Mucosa of rectum (tissue), 2 donors: ENCODE results near the gene DLGAP1.

Experiments
- H3K27ac ChIP-seq, 2 donors: one replicate each; pipeline ENCODE4 v1.7.0; 2013; ENCODE audit warnings: inconsistent platforms in 2 of 2, low read depth in 2 of 2, low read length in 2 of 2
- H3K27me3 ChIP-seq, 2 donors: one replicate each; pipeline ENCODE4 v1.7.0; 2013; ENCODE audit warnings: low read length in 2 of 2; ENCODE audit not compliant: control insufficient read depth in 2 of 2, insufficient read depth in 2 of 2
- H3K36me3 ChIP-seq, 2 donors: one replicate each; pipeline ENCODE4 v1.7.0; 2013; ENCODE audit warnings: low read length in 2 of 2; ENCODE audit not compliant: control insufficient read depth in 2 of 2, insufficient read depth in 2 of 2
- H3K4me1 ChIP-seq, 2 donors: one replicate each; pipeline ENCODE4 v1.7.0; 2013; ENCODE audit warnings: low read length in 2 of 2, mild to moderate bottlenecking in 1 of 2; ENCODE audit not compliant: control insufficient read depth in 2 of 2, insufficient read depth in 2 of 2
- H3K4me3 ChIP-seq, 2 donors: one replicate each; pipeline ENCODE4 v1.7.0; 2013; ENCODE audit warnings: low read length in 2 of 2
- H3K9ac ChIP-seq, 2 donors: one replicate each; pipeline ENCODE4 v1.7.0; 2013; ENCODE audit warnings: low read length in 2 of 2, low read depth in 1 of 2, mild to moderate bottlenecking in 1 of 2
- H3K9me3 ChIP-seq, 2 donors: one replicate each; pipeline ENCODE4 v1.7.0; 2013; ENCODE audit warnings: low read length in 2 of 2; ENCODE audit not compliant: control insufficient read depth in 2 of 2
- donor health status: healthy.
- donor health status: Normal muscosa, but diverticular disease.

DLGAP1 gene

GRCh38 chr18:4394700-4395099 is 60.4 kb downstream of the DLGAP1 start:
- H3K4me3 ChIP-seq: no peak overlapping the region
- H3K4me1 ChIP-seq: no peaks in the 10 kb centered on the region
- no peak overlapping the region for H3K27ac ChIP-seq
- H3K9ac ChIP-seq: no peak overlapping the region
- no peaks in the 10 kb centered on the region for H3K27me3 ChIP-seq
- no peaks in the 10 kb centered on the region for H3K36me3 ChIP-seq
- H3K9me3 ChIP-seq: no peaks in the 10 kb centered on the region

- Histone ChIP-seq H3K4me3 (no peak overlapping the region), H3K27ac (no peak overlapping the region), H3K36me3 (no peaks in the 10 kb centered on the region), H3K4me1 (no peaks in the 10 kb centered on the region), H3K27me3 (no peaks in the 10 kb centered on the region), H3K9ac (no peak overlapping the region), H3K9me3 (no peaks in the 10 kb centered on the region)
Measured at GRCh38 chr18:4391859-4392258, 63.2 kb downstream of the DLGAP1 start.

- H3K27ac ChIP-seq: no peak overlapping the region
- no peak overlapping the region for H3K4me3 ChIP-seq
- no peaks in the 10 kb centered on the region for H3K4me1 ChIP-seq
- no peak overlapping the region for H3K9ac ChIP-seq
- H3K9me3 ChIP-seq: no peaks in the 10 kb centered on the region
- no peaks in the 10 kb centered on the region for H3K36me3 ChIP-seq
- no peaks in the 10 kb centered on the region for H3K27me3 ChIP-seq
Measured at GRCh38 chr18:4385876-4386275, 69.2 kb downstream of the DLGAP1 start.

DNA sequence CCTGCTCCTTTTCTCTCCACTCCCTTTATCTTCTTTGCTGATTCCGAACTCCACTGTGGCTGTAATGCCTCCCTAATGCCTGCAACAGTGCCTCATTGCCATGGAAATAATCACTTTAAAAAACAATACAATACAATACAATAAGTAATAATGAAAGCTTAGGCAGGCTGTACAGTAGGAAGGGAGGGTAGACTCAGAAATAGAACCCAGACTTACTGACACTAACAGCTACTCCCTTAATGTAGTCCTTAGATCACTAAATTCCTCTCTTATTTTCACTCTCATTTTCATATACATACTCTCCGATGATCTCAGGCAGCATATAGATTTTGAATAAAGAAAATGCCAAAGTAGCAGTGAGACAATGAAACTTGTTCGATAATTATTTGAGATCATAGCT is 70.2 kb downstream of the DLGAP1 start:
- Histone ChIP-seq H3K27ac (no peak overlapping the region), H3K27me3 (no peaks in the 10 kb centered on the region), H3K36me3 (no peaks in the 10 kb centered on the region), H3K4me3 (no peak overlapping the region), H3K9ac (no peak overlapping the region), H3K4me1 (no peaks in the 10 kb centered on the region), H3K9me3 (no peaks in the 10 kb centered on the region)

DNA sequence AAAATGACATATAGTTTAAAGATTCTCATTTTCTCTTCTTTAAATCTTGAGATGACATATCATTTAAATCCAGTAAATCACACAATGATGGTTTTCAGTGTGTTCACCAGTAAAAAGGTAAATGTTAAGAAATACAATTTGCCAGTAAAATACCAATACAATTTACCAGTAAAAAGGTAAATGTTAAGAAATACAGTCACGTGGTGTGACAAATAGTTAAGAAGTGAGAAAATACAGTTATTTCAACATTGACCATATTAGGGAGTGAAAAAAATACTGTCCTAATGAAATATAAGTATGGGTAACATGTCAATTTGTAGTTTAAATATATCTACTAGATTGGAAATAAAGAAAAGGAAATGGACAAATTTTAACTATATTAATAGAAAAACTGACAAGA is 80.5 kb downstream of the DLGAP1 start:
- H3K27me3 ChIP-seq: no peaks in the 10 kb centered on the region

GRCh38 chr18:4369705-4370104 is 85.4 kb downstream of the DLGAP1 start:
- Histone ChIP-seq H3K4me3 (no peak overlapping the region), H3K9ac (no peak overlapping the region), H3K27me3 (no peaks in the 10 kb centered on the region), H3K27ac (no peak overlapping the region), H3K4me1 (no peaks in the 10 kb centered on the region), H3K9me3 (no peaks in the 10 kb centered on the region), H3K36me3 (no peaks in the 10 kb centered on the region)

More for the DNA sequence above, 80.5 kb downstream of the DLGAP1 start:
- no peaks in the 10 kb centered on the region for H3K4me1 ChIP-seq
- H3K4me3 ChIP-seq: no peak overlapping the region
- no peak overlapping the region for H3K27ac ChIP-seq
- no peaks in the 10 kb centered on the region for H3K9me3 ChIP-seq
- H3K9ac ChIP-seq: no peak overlapping the region
- no peaks in the 10 kb centered on the region for H3K36me3 ChIP-seq

DNA sequence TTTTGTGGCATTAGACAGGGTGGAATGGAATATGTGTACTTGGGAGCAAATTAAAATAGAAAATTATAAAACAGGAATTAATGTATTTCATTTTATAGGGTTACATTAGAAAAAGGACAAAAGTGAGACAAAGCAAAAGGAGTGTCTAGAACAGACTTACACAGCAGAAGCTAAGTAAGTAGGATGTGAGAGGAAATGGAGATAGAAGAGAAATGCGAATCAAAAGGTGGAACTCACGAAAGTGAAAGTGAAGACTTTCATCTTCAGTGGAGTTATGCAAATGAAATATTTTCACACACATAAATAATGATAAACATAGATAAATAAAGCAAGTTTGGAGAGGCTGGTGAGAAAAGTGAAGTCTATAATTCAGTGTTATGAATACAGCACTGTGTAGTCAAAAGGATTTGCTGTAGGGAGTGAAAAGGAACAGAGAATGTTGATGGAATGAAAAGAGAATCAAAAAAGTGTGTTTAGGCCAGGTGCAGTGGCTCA is 94.8 kb downstream of the DLGAP1 start:
- H3K9me3 ChIP-seq: no peaks in the 10 kb centered on the region

GRCh38 chr18:4358618-4359017 is 96.5 kb downstream of the DLGAP1 start:
- no peak overlapping the region for H3K9ac ChIP-seq
- no peak overlapping the region for H3K27ac ChIP-seq
- H3K9me3 ChIP-seq: no peaks in the 10 kb centered on the region
- no peaks in the 10 kb centered on the region for H3K27me3 ChIP-seq
- H3K4me1 ChIP-seq: no peaks in the 10 kb centered on the region
- no peak overlapping the region for H3K4me3 ChIP-seq
- H3K36me3 ChIP-seq: no peaks in the 10 kb centered on the region

More for the DNA sequence above, 94.8 kb downstream of the DLGAP1 start:
- H3K4me1 ChIP-seq: no peaks in the 10 kb centered on the region
- no peaks in the 10 kb centered on the region for H3K36me3 ChIP-seq
- no peak overlapping the region for H3K27ac ChIP-seq
- no peak overlapping the region for H3K9ac ChIP-seq
- no peak overlapping the region for H3K4me3 ChIP-seq
- H3K27me3 ChIP-seq: no peaks in the 10 kb centered on the region

- H3K4me1 ChIP-seq: no peaks in the 10 kb centered on the region
- H3K9ac ChIP-seq: no peak overlapping the region
- H3K9me3 ChIP-seq: no peaks in the 10 kb centered on the region
- no peaks in the 10 kb centered on the region for H3K27me3 ChIP-seq
- H3K27ac ChIP-seq: no peak overlapping the region
- no peak overlapping the region for H3K4me3 ChIP-seq
- no peaks in the 10 kb centered on the region for H3K36me3 ChIP-seq
Measured at GRCh38 chr18:4357579-4357978, 97.5 kb downstream of the DLGAP1 start.

GRCh38 chr18:4356929-4357328 is 98.2 kb downstream of the DLGAP1 start:
- H3K9ac ChIP-seq: no peak overlapping the region
- no peak overlapping the region for H3K27ac ChIP-seq
- H3K4me3 ChIP-seq: no peak overlapping the region
- no peaks in the 10 kb centered on the region for H3K4me1 ChIP-seq
- H3K9me3 ChIP-seq: no peaks in the 10 kb centered on the region
- H3K36me3 ChIP-seq: no peaks in the 10 kb centered on the region
- H3K27me3 ChIP-seq: no peaks in the 10 kb centered on the region

DNA sequence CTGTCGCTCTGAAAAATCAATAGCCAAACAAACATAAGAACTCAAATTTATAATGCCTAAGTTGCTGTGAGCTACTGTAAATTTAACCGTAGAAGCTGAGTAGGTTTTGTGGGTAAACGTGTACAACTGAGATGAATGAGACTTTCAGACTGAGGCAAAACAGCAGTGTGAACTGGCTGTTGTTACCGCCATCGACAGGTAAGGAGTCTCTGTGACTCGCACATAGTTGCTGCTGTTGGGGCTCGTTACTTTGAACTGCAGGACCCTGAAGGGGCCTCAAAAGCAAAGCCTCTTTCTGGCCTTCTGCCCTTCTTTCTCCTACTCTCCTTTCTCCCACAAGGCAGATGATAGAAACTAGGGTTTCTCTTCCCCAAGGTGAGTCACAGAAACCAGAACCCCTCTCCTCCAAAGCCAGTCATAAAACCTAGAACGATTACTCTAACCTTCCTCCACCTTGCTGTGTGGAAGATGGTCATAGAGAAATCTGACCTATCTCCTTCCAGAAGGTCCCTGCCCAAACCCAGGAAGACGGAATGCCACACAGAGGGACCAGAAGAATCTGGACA is 101.2 kb downstream of the DLGAP1 start:
- Histone ChIP-seq H3K27me3 (no peaks in the 10 kb centered on the region), H3K9ac (no peak overlapping the region), H3K4me1 (no peaks in the 10 kb centered on the region), H3K4me3 (no peak overlapping the region), H3K36me3 (no peaks in the 10 kb centered on the region), H3K27ac (no peak overlapping the region), H3K9me3 (no peaks in the 10 kb centered on the region)
